GOT3 (cell line): ENCODE results near the gene TRIM71.
"Not testable (repeated sequence)": the region's sequence is repeated elsewhere in the genome, so short reads cannot be mapped to it uniquely, and the experiment has no call there.

ENCODE experiments used
- DNase-seq: peaks from one replicate; lab custom pipeline; 2025; ENCODE audit warnings: mixed read lengths; lab: John Stamatoyannopoulos, UW

Gene TRIM71

DNA sequence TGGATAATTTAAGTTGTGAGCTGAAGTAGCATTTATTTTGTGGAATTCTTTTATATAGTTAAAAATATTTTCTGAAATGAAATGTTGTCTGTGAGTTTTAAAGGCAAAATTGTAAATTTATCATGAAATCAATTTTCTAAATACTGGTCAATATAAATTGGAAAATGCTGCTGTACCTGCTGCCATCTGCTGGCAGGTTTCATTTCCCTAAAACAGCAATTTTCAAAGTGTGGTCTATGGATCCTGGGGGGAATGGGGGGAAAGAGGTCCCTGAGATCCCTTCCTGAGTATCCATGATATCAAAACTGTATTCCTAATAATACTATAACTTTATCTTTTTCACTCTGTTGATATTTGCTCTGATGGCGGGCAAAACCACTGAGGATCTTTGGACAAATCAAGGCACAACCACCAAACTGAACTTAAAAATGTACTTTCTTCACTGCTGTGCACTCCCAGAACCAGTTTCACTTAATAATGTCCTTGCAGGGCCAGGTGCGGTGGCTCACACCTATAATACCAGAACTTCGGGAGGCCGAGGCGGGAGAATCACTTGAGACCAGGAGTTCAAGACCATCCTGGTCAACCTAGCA lies 116.4 kb downstream of the TRIM71 start:
- no peak for DNase-seq

DNA sequence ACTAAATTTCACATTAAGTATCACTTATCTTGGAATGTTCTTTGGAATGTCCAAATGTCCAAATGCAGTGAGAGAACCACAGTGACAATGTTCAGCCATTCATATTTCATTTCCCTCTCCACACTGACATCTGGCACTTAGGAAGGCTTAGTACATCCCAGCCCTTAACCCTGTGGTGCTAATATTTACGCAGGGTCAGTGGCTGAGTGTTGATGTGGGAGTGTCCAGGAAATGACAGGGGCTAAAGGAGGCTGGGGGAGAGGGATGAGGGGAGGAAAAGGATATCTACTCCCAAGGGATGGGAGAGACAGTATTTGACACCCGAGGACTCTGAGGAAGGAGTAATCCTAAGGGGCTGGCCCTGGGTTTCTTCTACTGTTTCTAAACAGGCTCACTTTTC lies 119.5 kb downstream of the TRIM71 start:
- no peak for DNase-seq

- DNase-seq, result not testable (repeated sequence)
Measured at GRCh38 chr3:32939531-32940284, 121.9 kb downstream of the TRIM71 start.

DNA sequence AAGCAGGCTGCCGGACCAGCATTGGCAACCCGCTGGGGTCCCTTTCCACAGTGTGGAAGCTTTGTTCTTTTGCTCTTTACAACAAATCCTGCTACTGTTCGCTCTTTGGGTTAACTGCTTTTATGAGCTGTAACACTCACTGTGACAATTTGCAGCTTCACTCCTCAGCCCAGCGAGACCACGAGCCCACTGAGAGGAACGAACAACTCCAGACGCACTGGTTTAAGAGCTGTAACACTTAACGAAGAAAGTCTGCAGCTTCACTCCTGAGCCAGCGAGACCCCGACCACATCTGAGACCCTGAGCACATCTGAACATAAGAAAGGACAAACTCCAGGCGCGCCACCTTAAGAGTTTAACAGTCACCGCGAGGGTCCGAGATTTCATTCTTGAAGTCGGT lies 122.9 kb downstream of the TRIM71 start:
- DNase-seq, result no peak

GRCh38 chr3:32945136-32945535 lies 127.3 kb downstream of the TRIM71 start:
- DNase-seq, result no peak

GRCh38 chr3:32945598-32945997 lies 127.8 kb downstream of the TRIM71 start:
- DNase-seq, result not testable (repeated sequence)

DNA sequence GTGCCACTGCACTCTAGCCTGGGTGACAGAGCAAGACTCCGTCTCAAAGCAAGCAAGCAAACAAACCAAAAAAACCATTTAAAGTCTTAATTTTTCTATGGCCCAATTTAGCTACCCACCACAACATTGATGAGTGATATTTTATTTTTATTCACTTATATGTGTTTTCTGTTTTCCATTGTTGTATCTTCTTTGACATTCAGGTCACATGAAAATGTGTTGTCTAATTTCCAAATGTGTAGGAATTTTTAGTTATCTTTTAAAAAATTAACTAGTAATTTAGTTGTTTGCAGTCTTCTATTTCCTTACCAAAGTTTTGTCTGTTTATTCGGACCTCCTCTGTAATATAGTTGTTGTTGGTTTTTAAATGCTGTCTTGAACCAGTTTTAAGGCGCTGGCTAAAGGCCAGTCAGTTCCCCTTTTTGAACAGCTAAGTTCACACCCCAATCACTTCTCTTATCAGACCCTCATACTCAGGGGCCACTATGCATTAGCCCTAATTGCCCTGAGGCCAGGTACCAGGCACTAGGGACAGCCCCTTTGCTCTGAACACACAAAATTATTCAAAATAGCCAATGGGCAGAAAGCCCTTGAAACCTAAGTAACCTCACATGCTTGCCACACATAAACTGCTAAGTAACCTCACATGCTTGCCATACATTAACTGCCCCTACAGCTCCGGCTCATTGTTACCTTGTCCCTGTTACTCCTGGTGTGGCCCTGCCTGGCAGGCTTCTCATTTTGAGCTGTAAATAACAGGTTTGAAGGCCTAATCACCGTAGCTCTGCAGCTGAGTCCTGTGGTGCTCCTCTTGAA lies 129.4 kb downstream of the TRIM71 start:
- no peak for DNase-seq
